ENCODE data around the gene GGA1. TPM values are rescaled to one million over a fixed set of nuclear protein-coding genes. Genes with fewer than 3 reads are reported as not detected.
A peak's percentile ranks its signal among the peaks of the same experiment; 100 is the strongest.

Gene GGA1
- total RNA-seq, 8 experiments from 2014 or later, result 25.1 to 76.1 (median 34.1) TPM

GRCh38 chr22:37658133-37659065, 49.8 kb downstream of the GGA1 start, which contains the start of gene PDXP:
Gene PDXP (plus strand): TSS chr22:37658723. CDS start chr22:37658783, 60 bp downstream.
- in situ Hi-C loops (cut with MboI; ENCODE audit: low pct_unique_long_range_greater_than_20kb in 2 of 9, low sequenced_read_pairs in 9 of 9, unreplicated experiment in 9 of 9), result no loop called here
- ATAC-seq (replicated peaks in 6 of 8), result peak; percentile 89 to 95 (median 92)
- peak within 1 kb of the TSS; percentile 64 to 72 for H3K27ac ChIP-seq
- WGBS, 10 experiments, result 0 to 3% (median 0%) methylated on average over 2 to 34 of the region's 101 CpGs; no CpG with 5 or more reads in 1 of the 10 experiments
- peak within 1 kb of the TSS; percentile 56 to 78 (median 69) for H3K4me3 ChIP-seq
- H3K4me1 ChIP-seq (replicated peaks in 1 of 2), result peaks cover 25 to 29% of the 10 kb centered on the region in 2 donors

GRCh38 chr22:37659066-37659896, 50.6 kb downstream of the GGA1 start:
- in situ Hi-C loops (cut with MboI; ENCODE audit: low pct_unique_long_range_greater_than_20kb in 2 of 9, low sequenced_read_pairs in 9 of 9, unreplicated experiment in 9 of 9), result no loop called here
- H3K4me1 ChIP-seq (replicated peaks in 1 of 2), result peaks cover 25 to 29% of the 10 kb centered on the region in 2 donors
- peak overlapping the region; percentile 64 to 72 for H3K27ac ChIP-seq
- no peak for ATAC-seq (replicated peaks in 6 of 8)
- H3K4me3 ChIP-seq, result peak overlapping the region; percentile 56 to 78 (median 69)
- WGBS, 10 experiments, result 0 to 54% (median 21%) methylated on average over 1 to 19 of the region's 68 CpGs; no CpG with 5 or more reads in 2 of the 10 experiments

- in situ Hi-C loops (cut with MboI; ENCODE audit: low pct_unique_long_range_greater_than_20kb in 2 of 9, low sequenced_read_pairs in 9 of 9, unreplicated experiment in 9 of 9), result no loop called here
- 13 to 82% (median 56%) methylated on average over 1 to 12 of the region's 14 CpGs for WGBS, 10 experiments
- Histone ChIP-seq H3K4me3 (peak overlapping the region; percentile 56 to 78 (median 69)), H3K27ac (no peak overlapping the region), H3K4me1 (replicated peaks in 1 of 2) (peaks cover 25 to 29% of the 10 kb centered on the region in 2 donors)
- no peak for ATAC-seq (replicated peaks in 6 of 8)
Measured at GRCh38 chr22:37659897-37660708, 51.5 kb downstream of the GGA1 start.

- peak overlapping the region in 4 of 5 donors; percentile 5 to 78 (median 20) for H3K4me3 ChIP-seq
- in situ Hi-C loops (cut with MboI; ENCODE audit: low pct_unique_long_range_greater_than_20kb in 2 of 9, low sequenced_read_pairs in 9 of 9, unreplicated experiment in 9 of 9), result no loop called here
- no peak for ATAC-seq (replicated peaks in 6 of 8)
- peaks cover 25 to 29% of the 10 kb centered on the region in 2 donors for H3K4me1 ChIP-seq (replicated peaks in 1 of 2)
- H3K27ac ChIP-seq, result peak overlapping the region; percentile 80 to 88
- WGBS, 10 experiments, result 29 to 100% (median 60%) methylated on average over 1 of the region's 2 CpGs; no CpG with 5 or more reads in 5 of the 10 experiments
Measured at GRCh38 chr22:37660709-37661045, 52.0 kb downstream of the GGA1 start.

- in situ Hi-C loops (cut with MboI; ENCODE audit: low pct_unique_long_range_greater_than_20kb in 2 of 9, low sequenced_read_pairs in 9 of 9, unreplicated experiment in 9 of 9), result no loop called here
- ATAC-seq (replicated peaks in 6 of 8), result peak; percentile 9 to 57 (median 44)
- Histone ChIP-seq H3K27ac (peak overlapping the region; percentile 80 to 88), H3K4me1 (replicated peaks in 1 of 2) (peaks cover 25 to 29% of the 10 kb centered on the region in 2 donors), H3K4me3 (peak overlapping the region; percentile 5 to 25 (median 16))
- WGBS, 10 experiments, result 0 to 100% (median 33%) methylated on average over 1 to 10 of the region's 12 CpGs; no CpG with 5 or more reads in 1 of the 10 experiments
Measured at GRCh38 chr22:37661160-37661924, 52.7 kb downstream of the GGA1 start.

- Histone ChIP-seq H3K4me1 (replicated peaks in 1 of 2) (peaks cover 25 to 29% of the 10 kb centered on the region in 2 donors), H3K27ac (peak overlapping the region; percentile 80 to 88), H3K4me3 (no peak overlapping the region)
- in situ Hi-C loops (cut with MboI; ENCODE audit: low pct_unique_long_range_greater_than_20kb in 2 of 9, low sequenced_read_pairs in 9 of 9, unreplicated experiment in 9 of 9), result no loop called here
- 44 to 100% (median 100%) methylated on average over 1 to 2 of the region's 5 CpGs; no CpG with 5 or more reads in 3 of the 10 experiments for WGBS, 10 experiments
- ATAC-seq (replicated peaks in 6 of 8), result no peak
Measured at GRCh38 chr22:37662039-37662438, 53.4 kb downstream of the GGA1 start.

- in situ Hi-C loops (cut with MboI; ENCODE audit: low pct_unique_long_range_greater_than_20kb in 2 of 9, low sequenced_read_pairs in 9 of 9, unreplicated experiment in 9 of 9), result no loop called here
- no peak overlapping the region for H3K27ac ChIP-seq
Measured at GRCh38 chr22:37663521-37664140, 55.0 kb downstream of the GGA1 start.

GRCh38 chr22:37664249-37665101, 55.8 kb downstream of the GGA1 start:
- in situ Hi-C loops (cut with MboI; ENCODE audit: low pct_unique_long_range_greater_than_20kb in 2 of 9, low sequenced_read_pairs in 9 of 9, unreplicated experiment in 9 of 9), result no loop called here
- Histone ChIP-seq H3K27ac (no peak overlapping the region), H3K4me1 (replicated peaks in 1 of 2) (peaks cover 22 to 24% of the 10 kb centered on the region in 2 donors), H3K4me3 (no peak overlapping the region)
- 80 to 100% (median 97%) methylated on average over 1 to 13 of the region's 16 CpGs; no CpG with 5 or more reads in 3 of the 10 experiments for WGBS, 10 experiments
- ATAC-seq (replicated peaks in 6 of 8), result peak in 1 of 8 experiments; percentile 10

More at GRCh38 chr22:37663521-37664140, 55.0 kb downstream of the GGA1 start:
- no peak overlapping the region for H3K4me3 ChIP-seq
- 64 to 94% (median 80%) methylated on average over 3 to 11 of the region's 16 CpGs; no CpG with 5 or more reads in 2 of the 10 experiments for WGBS, 10 experiments
- H3K4me1 ChIP-seq (replicated peaks in 1 of 2), result peaks cover 22 to 24% of the 10 kb centered on the region in 2 donors
- ATAC-seq (replicated peaks in 6 of 8), result no peak

- H3K27ac ChIP-seq, result no peak overlapping the region
- no peak for ATAC-seq (replicated peaks in 6 of 8)
- peaks cover 14% of the 10 kb centered on the region in 2 donors for H3K4me1 ChIP-seq (replicated peaks in 1 of 2)
- no peak overlapping the region for H3K4me3 ChIP-seq
- in situ Hi-C loops (cut with MboI; ENCODE audit: low pct_unique_long_range_greater_than_20kb in 2 of 9, low sequenced_read_pairs in 9 of 9, unreplicated experiment in 9 of 9), result no loop called here
- WGBS, 10 experiments, result no CpG with 5 or more reads among the region's 24 CpGs
Measured at GRCh38 chr22:37665487-37665886, 56.9 kb downstream of the GGA1 start.

- ATAC-seq (replicated peaks in 6 of 8), result no peak
- Histone ChIP-seq H3K4me1 (replicated peaks in 1 of 2) (peaks cover 0 to 1% of the 10 kb centered on the region in 2 donors), H3K4me3 (no peak overlapping the region), H3K27ac (no peak overlapping the region)
- in situ Hi-C loops (cut with MboI; ENCODE audit: low pct_unique_long_range_greater_than_20kb in 2 of 9, low sequenced_read_pairs in 9 of 9, unreplicated experiment in 9 of 9), result no loop called here
- 20 to 100% (median 91%) methylated on average over 1 to 5 of the region's 6 CpGs for WGBS, 10 experiments
Measured at GRCh38 chr22:37669586-37669985, 61.0 kb downstream of the GGA1 start.

All from motor neuron (in vitro differentiated cells).